Endodermal cell (in vitro differentiated cells): ENCODE results near the gene HSDL1. TPM values are rescaled to one million over a fixed set of nuclear protein-coding genes. Genes with fewer than 3 reads are reported as not detected.

ENCODE experiments used
- DNase-seq: peaks from one replicate; pipeline ENCODE4 v3.0.0-alpha.2; 2017
- H3K27ac ChIP-seq: 2 replicates; pipeline ENCODE4 v1.5.1; 2013; ENCODE audit warnings: mild to moderate bottlenecking, low read depth, low read length, moderate library complexity
- H3K27me3 ChIP-seq: 2 replicates; pipeline ENCODE4 v1.6.1; 2013; ENCODE audit warnings: mild to moderate bottlenecking, low read length, moderate library complexity; ENCODE audit not compliant: insufficient read depth, control insufficient read depth, poor library complexity, severe bottlenecking
- H3K36me3 ChIP-seq: 2 replicates; pipeline ENCODE4 v1.7.0; 2013; ENCODE audit warnings: mild to moderate bottlenecking, low read length, moderate library complexity; ENCODE audit not compliant: control insufficient read depth, insufficient read depth
- H3K4me1 ChIP-seq: one replicate; pipeline ENCODE4 v1.7.0; 2013; ENCODE audit warnings: low read length; ENCODE audit not compliant: control insufficient read depth, insufficient read depth
- H3K4me3 ChIP-seq: 2 replicates; pipeline ENCODE4 v1.5.1; 2013; ENCODE audit warnings: mild to moderate bottlenecking, low read length, moderate library complexity
- H3K9ac ChIP-seq: 2 replicates; pipeline ENCODE4 v1.6.1; 2013; ENCODE audit warnings: mild to moderate bottlenecking, low read length, moderate library complexity; ENCODE audit not compliant: poor library complexity, severe bottlenecking; ENCODE audit errors: extremely low read depth
- H3K9me3 ChIP-seq: 2 replicates; pipeline ENCODE4 v1.6.1; 2013; ENCODE audit warnings: mild to moderate bottlenecking, low read length, moderate library complexity; ENCODE audit not compliant: control insufficient read depth
- H3K27ac Mint-ChIP-seq: 2 replicates; pipeline ENCODE4 v1.8.0; 2020; ENCODE audit warnings: mixed read lengths
- H3K27me3 Mint-ChIP-seq: 2 replicates; pipeline ENCODE4 v1.8.0; 2021; ENCODE audit warnings: mild to moderate bottlenecking, mixed read lengths; ENCODE audit not compliant: insufficient read depth
- H3K36me3 Mint-ChIP-seq: 2 replicates; pipeline ENCODE4 v1.8.0; 2020; ENCODE audit warnings: low read depth, mixed read lengths
- H3K4me1 Mint-ChIP-seq: 2 replicates; pipeline ENCODE4 v1.8.0; 2020; ENCODE audit warnings: mixed read lengths
- H3K4me3 Mint-ChIP-seq: 2 replicates; pipeline ENCODE4 v1.8.0; 2020; ENCODE audit warnings: mild to moderate bottlenecking, moderate library complexity, mixed read lengths
- H3K9me3 Mint-ChIP-seq: 2 replicates; pipeline ENCODE4 v1.8.0; 2020; ENCODE audit warnings: mild to moderate bottlenecking, mixed read lengths
- WGBS, 2 experiments: methylation state at CpG; one replicate each; pipeline versions ENCODE4 v1.1.5 to v1.1.7; 2013; ENCODE audit warnings: missing lambda C conversion rate in 2 of 2, mixed read lengths in 1 of 2; ENCODE audit not compliant: insufficient coverage in 1 of 2, insufficient read length in 1 of 2; 5-methylcytosine and 5-hydroxymethylcytosine counted together
- long read RNA-seq, 4 experiments: library from polyadenylated mRNA in 2 of 4; library from RNA in 1 of 4; library from capped mRNA in 1 of 4; stranded (forward) in 3 of 4; unstranded in 1 of 4; transcript quantifications; one replicate each; pipeline ENCODE4 v2.0.0, GENCODE V29; 2020 to 2021; ENCODE audit warnings: inconsistent platforms in 1 of 4
- polyA plus RNA-seq, 2 experiments: library from polyadenylated mRNA; stranded (reverse); fragments of 50-300 nt; gene quantifications; one replicate each; pipeline ENCODE4 v1.2.3, GENCODE V29; 2013
- total RNA-seq, 2 donors: library from RNA; stranded (reverse); fragmentation: NEBNext Ultra II Directional in 1 of 2; extraction: Animal tissue kit (Norgen Biotek cat#: 25700) in 1 of 2; gene quantifications; 2 replicates in 1 of 2; 3 replicates in 1 of 2; pipeline ENCODE4 v1.2.1, GENCODE V29; 2021
- TF ChIP-seq, protein P1 (sequence below): fragments of 200-600 bp; sonication (generic); conservative IDR thresholded peaks from 2 replicates; pipeline ENCODE4 v1.5.0; 2021; ENCODE audit warnings: antibody characterized with exemption, mild to moderate bottlenecking

Gene HSDL1
- 10 to 100 TPM; 49.5 to 68.3 TPM for total RNA-seq
- polyA plus RNA-seq (2013, experiment 1 of 2): 73.7 TPM
- polyA plus RNA-seq (2013, experiment 2 of 2): 66.8 TPM
- long read RNA-seq, experiment 1, transcript HSDL1-201 (6 exons, 3,519 nt): major isoform, 9 of 23 reads
- long read RNA-seq, experiment 1, transcript HSDL1-208 (1 exons, 3,059 nt): minor isoform, 8 of 23 reads
- long read RNA-seq, experiment 1, partial matches to known transcripts: 3 of 23 reads
- long read RNA-seq, experiment 1, other reads (novel, unspliced or antisense): 1 of 23 reads
- long read RNA-seq, experiment 2, transcript HSDL1-201 (6 exons, 3,519 nt): major isoform, 83 of 107 reads
- long read RNA-seq, experiment 2, partial matches to known transcripts: 11 of 107 reads
- long read RNA-seq, experiment 2, other reads (novel, unspliced or antisense): 10 of 107 reads
- long read RNA-seq, experiment 3, transcript HSDL1-208 (1 exons, 3,059 nt): minor isoform, 5 of 206 reads
- long read RNA-seq, experiment 3, transcript HSDL1-201 (6 exons, 3,519 nt): major isoform, 175 of 206 reads
- long read RNA-seq, experiment 3, partial matches to known transcripts: 9 of 206 reads
- long read RNA-seq, experiment 3, other reads (novel, unspliced or antisense): 15 of 206 reads
- long read RNA-seq, experiment 4, transcript HSDL1-201 (6 exons, 3,519 nt): major isoform, 12 of 20 reads
- long read RNA-seq, experiment 4, partial matches to known transcripts: 2 of 20 reads
- long read RNA-seq, experiment 4, other reads (novel, unspliced or antisense): 2 of 20 reads

DNA sequence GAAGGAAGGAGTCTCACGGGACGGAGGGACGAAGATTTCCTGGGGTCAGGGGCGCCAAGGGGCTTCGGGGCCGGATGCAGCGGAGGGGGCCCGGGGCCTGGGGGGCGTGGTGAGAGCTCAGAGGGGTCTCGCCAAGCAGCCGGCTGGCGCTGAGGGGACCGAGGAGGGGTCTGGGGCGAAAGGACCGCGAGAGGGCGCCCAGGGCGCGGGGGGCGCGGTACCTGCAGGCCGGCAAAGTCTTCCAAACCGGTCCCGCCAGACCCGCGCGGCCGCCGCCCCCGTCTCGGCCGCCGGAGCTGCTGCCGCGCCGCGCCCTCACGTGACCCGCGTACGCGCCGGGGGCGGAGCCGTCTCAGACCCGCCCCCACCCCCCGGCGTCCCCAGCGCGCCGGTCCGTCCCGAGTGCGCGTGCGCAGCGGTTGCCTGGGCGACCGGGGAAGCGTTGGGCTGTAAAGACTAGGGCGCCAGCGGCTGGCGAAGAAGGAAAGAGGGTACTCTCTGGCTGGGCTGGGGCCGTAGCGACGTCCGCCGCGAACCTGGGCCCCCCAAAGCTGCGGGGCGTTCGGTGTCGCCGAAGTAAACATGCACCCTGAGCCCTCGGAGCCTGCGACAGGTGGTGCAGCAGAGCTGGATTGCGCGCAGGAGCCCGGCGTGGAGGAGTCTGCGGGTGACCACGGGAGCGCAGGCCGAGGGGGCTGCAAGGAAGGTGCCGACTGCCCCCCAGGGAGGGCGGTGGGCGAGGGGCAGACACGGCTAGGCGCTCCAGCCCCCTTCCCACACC is at the start of gene HSDL1, which contains the start of gene DNAAF1:
HSDL1 (minus strand) TSS at position 319 of the 781 bp plus-strand sequence. CDS start 13,856 bp downstream, outside the sequence.
DNAAF1 (plus strand) TSS at position 450 of the 781 bp plus-strand sequence; CDS start at position 583, 133 bp downstream.
- Histone ChIP-seq H3K4me1 (no peaks in the 10 kb centered on the region), H3K9ac (peak within 1 kb of the TSS; percentile 68), H3K27ac (peak within 1 kb of the TSS; percentile 76), H3K27me3 (peaks cover 20% of the 10 kb centered on the region), H3K4me3 (peak within 1 kb of the TSS; percentile 96), H3K36me3 (peaks cover 3% of the 10 kb centered on the region), H3K9me3 (peaks cover 12% of the 10 kb centered on the region)
- 0 to 1% methylated on average over 46 to 88 of the region's 89 CpGs for WGBS, 2 experiments
- DNase-seq: peak; percentile 98
- peaks cover 2% of the 10 kb centered on the region for H3K4me1 Mint-ChIP-seq
- H3K27ac Mint-ChIP-seq: peak within 1 kb of the TSS; percentile 92
- peak within 1 kb of the TSS; percentile 97 for H3K4me3 Mint-ChIP-seq
- H3K9me3 Mint-ChIP-seq: peaks cover 2% of the 10 kb centered on the region
- H3K36me3 Mint-ChIP-seq: peaks cover 9% of the 10 kb centered on the region
- TF ChIP-seq, protein P1, sequence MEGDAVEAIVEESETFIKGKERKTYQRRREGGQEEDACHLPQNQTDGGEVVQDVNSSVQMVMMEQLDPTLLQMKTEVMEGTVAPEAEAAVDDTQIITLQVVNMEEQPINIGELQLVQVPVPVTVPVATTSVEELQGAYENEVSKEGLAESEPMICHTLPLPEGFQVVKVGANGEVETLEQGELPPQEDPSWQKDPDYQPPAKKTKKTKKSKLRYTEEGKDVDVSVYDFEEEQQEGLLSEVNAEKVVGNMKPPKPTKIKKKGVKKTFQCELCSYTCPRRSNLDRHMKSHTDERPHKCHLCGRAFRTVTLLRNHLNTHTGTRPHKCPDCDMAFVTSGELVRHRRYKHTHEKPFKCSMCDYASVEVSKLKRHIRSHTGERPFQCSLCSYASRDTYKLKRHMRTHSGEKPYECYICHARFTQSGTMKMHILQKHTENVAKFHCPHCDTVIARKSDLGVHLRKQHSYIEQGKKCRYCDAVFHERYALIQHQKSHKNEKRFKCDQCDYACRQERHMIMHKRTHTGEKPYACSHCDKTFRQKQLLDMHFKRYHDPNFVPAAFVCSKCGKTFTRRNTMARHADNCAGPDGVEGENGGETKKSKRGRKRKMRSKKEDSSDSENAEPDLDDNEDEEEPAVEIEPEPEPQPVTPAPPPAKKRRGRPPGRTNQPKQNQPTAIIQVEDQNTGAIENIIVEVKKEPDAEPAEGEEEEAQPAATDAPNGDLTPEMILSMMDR: peak; percentile 57
- H3K27me3 Mint-ChIP-seq: peaks cover 18% of the 10 kb centered on the region

DNA sequence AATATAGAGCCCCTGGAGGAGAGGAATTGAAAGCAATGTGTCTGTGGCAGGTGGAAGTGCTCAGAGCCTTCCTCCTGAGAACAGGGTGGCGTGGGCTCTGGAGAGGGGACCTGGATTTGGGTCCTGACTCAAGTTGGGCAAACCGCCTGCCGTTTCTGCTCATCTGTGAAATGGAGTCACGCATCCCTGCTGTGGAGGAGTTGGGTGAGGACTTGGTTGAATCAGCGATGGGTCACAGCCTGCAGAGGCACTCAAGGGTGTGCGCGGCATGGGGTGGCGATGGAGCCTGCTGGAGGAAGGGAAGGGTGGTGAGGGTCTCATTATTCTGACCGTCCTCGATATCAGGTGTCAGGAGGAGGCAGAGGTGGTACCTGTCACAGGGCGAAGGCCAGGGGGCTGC is 49.0 kb upstream of the HSDL1 start:
- no peak overlapping the region for H3K27ac Mint-ChIP-seq

More for the DNA sequence above, 49.0 kb upstream of the HSDL1 start:
- Histone ChIP-seq H3K9me3 (no peaks in the 10 kb centered on the region), H3K4me1 (no peaks in the 10 kb centered on the region), H3K9ac (no peak overlapping the region), H3K27me3 (no peaks in the 10 kb centered on the region), H3K36me3 (no peaks in the 10 kb centered on the region), H3K4me3 (no peak overlapping the region), H3K27ac (no peak overlapping the region)
- DNase-seq: no peak
- peaks cover 8% of the 10 kb centered on the region for H3K4me1 Mint-ChIP-seq
- no peaks in the 10 kb centered on the region for H3K36me3 Mint-ChIP-seq
- no peak overlapping the region for H3K4me3 Mint-ChIP-seq
- 95 to 96% methylated on average over 7 to 11 of the region's 11 CpGs for WGBS, 2 experiments
- no peaks in the 10 kb centered on the region for H3K9me3 Mint-ChIP-seq
- H3K27me3 Mint-ChIP-seq: peaks cover 4% of the 10 kb centered on the region
- TF ChIP-seq, protein P1: no peak
